GM21367 (cell line): ENCODE measurements around the gene SMYD3.
"Not testable (repeated sequence)": the region's sequence is repeated elsewhere in the genome, so short reads cannot be mapped to it uniquely, and the experiment has no call there.

Experiments used
- ATAC-seq: cut with Tn5 transposase; IDR thresholded peaks from one replicate; pipeline ENCODE4 v1.9.1; 2021; ENCODE audit not compliant: unreplicated experiment

The SMYD3 gene

GRCh38 chr1:245762396-245762910, 744.6 kb downstream of the SMYD3 start:
- ATAC-seq, result no peak

GRCh38 chr1:245760301-245760700, 746.8 kb downstream of the SMYD3 start:
- no peak for ATAC-seq

- no peak for ATAC-seq
Measured at GRCh38 chr1:245754463-245754961, 752.6 kb downstream of the SMYD3 start.

GRCh38 chr1:245753807-245754206, 753.3 kb downstream of the SMYD3 start:
- no peak for ATAC-seq

- no peak for ATAC-seq
Measured at GRCh38 chr1:245752561-245752960, 754.5 kb downstream of the SMYD3 start.

GRCh38 chr1:245751726-245752470, 755.2 kb downstream of the SMYD3 start:
- ATAC-seq, result no peak

GRCh38 chr1:245751116-245751515, 756.0 kb downstream of the SMYD3 start:
- no peak for ATAC-seq

GRCh38 chr1:245750261-245750660, 756.8 kb downstream of the SMYD3 start:
- no peak for ATAC-seq

- no peak for ATAC-seq
Measured at GRCh38 chr1:245749053-245749452, 758.0 kb downstream of the SMYD3 start.

GRCh38 chr1:245748646-245749045, 758.4 kb downstream of the SMYD3 start:
- ATAC-seq, result no peak

- ATAC-seq, result no peak
Measured at GRCh38 chr1:245748240-245748639, 758.8 kb downstream of the SMYD3 start.

GRCh38 chr1:245742896-245743295, 764.2 kb downstream of the SMYD3 start:
- ATAC-seq, result no peak

GRCh38 chr1:245740336-245740735, 766.7 kb downstream of the SMYD3 start:
- ATAC-seq, result not testable (repeated sequence)

- no peak for ATAC-seq
Measured at GRCh38 chr1:245730801-245731200, 776.3 kb downstream of the SMYD3 start.

- ATAC-seq, result not testable (repeated sequence)
Measured at GRCh38 chr1:245728035-245728434, 779.0 kb downstream of the SMYD3 start.

GRCh38 chr1:245721488-245721887, 785.6 kb downstream of the SMYD3 start:
- no peak for ATAC-seq

- no peak for ATAC-seq
Measured at GRCh38 chr1:245718951-245719350, 788.1 kb downstream of the SMYD3 start.

GRCh38 chr1:245718123-245718522, 789.0 kb downstream of the SMYD3 start:
- ATAC-seq, result no peak

GRCh38 chr1:245717611-245718010, 789.5 kb downstream of the SMYD3 start:
- no peak for ATAC-seq

- no peak for ATAC-seq
Measured at GRCh38 chr1:245716561-245716960, 790.5 kb downstream of the SMYD3 start.

GRCh38 chr1:245715970-245716369, 791.1 kb downstream of the SMYD3 start:
- no peak for ATAC-seq

- ATAC-seq, result no peak
Measured at GRCh38 chr1:245715291-245715701, 791.8 kb downstream of the SMYD3 start.

- ATAC-seq, result not testable (repeated sequence)
Measured at GRCh38 chr1:245714027-245714426, 793.1 kb downstream of the SMYD3 start.
